H1 (cell line): ENCODE data around the gene RNF10. TPM values are rescaled to one million over a fixed set of nuclear protein-coding genes. Genes with fewer than 3 reads are reported as not detected.

ENCODE experiments used
- CTCF ChIA-PET: fragments of 300-600 bp; sonication (Branson Sonifier 250); formaldehyde crosslinking; loops from one replicate; lab custom pipeline; 2021; ENCODE audit not compliant: partially characterized antibody; lab: Charles Lee
- POLR2A ChIA-PET: fragments of 300-600 bp; sonication (Branson Sonifier 250); formaldehyde crosslinking; loops from one replicate; lab custom pipeline; 2021; ENCODE audit warnings: inconsistent platforms; ENCODE audit not compliant: partially characterized antibody; lab: Charles Lee
- DNase-seq, 2 experiments: peaks; one replicate each; pipeline versions ENCODE4 v3.0.0 to v3.0.0-alpha.2; 2010 to 2022; ENCODE audit warnings: low spot score in 2 of 2, low read depth in 1 of 2, mixed read lengths in 1 of 2
- FAIRE-seq: peaks from 2 replicates; lab custom pipeline; 2011; peaks lifted over from hg19 to GRCh38; lab: Jason Lieb, UNC
- H2AFZ ChIP-seq: 2 replicates; pipeline ENCODE4 v1.8.1; 2012; ENCODE audit warnings: low read length, inconsistent platforms
- H2AK5ac ChIP-seq: 2 replicates; pipeline ENCODE4 v1.6.1; 2013; ENCODE audit warnings: low read depth, low read length
- H2BK120ac ChIP-seq: replicated peaks from 2 replicates; pipeline ENCODE3; 2013; ENCODE audit warnings: low read depth, low read length, inconsistent platforms
- H2BK12ac ChIP-seq: 2 replicates; pipeline ENCODE4 v1.6.1; 2013; ENCODE audit warnings: low read depth, low read length
- H2BK15ac ChIP-seq: 2 replicates; pipeline ENCODE4 v1.6.1; 2013; ENCODE audit warnings: low read length
- H2BK20ac ChIP-seq: 2 replicates; pipeline ENCODE4 v1.6.1; 2013; ENCODE audit warnings: low read length
- H2BK5ac ChIP-seq: 2 replicates; pipeline ENCODE4 v1.6.1; 2013; ENCODE audit warnings: low read depth, low read length
- H3K14ac ChIP-seq: 2 replicates; pipeline ENCODE4 v1.6.1; 2013; ENCODE audit warnings: inconsistent platforms; ENCODE audit not compliant: insufficient read length
- H3K18ac ChIP-seq: 2 replicates; pipeline ENCODE4 v1.6.1; 2013; ENCODE audit warnings: low read length; ENCODE audit errors: extremely low read depth
- H3K23ac ChIP-seq: 2 replicates; pipeline ENCODE4 v1.6.1; 2013; ENCODE audit warnings: inconsistent platforms; ENCODE audit not compliant: insufficient read length
- H3K23me2 ChIP-seq: 2 replicates; pipeline ENCODE4 v1.6.1; 2013; ENCODE audit warnings: low read depth, low read length
- H3K27ac ChIP-seq: 2 replicates; pipeline ENCODE4 v1.6.1; 2011; ENCODE audit warnings: low read depth, low read length, inconsistent platforms
- H3K27me3 ChIP-seq, 4 experiments: replicated peaks in 1 of 4; 1 replicate in 1 of 4; 2 replicates in 3 of 4; pipeline versions ENCODE4 v1.6.1 to v1.8.1; 2011 to 2013; ENCODE audit warnings: low read length in 3 of 4, mild to moderate bottlenecking in 3 of 4, inconsistent platforms in 2 of 4, mixed read lengths in 2 of 4, moderate library complexity in 1 of 4; ENCODE audit not compliant: control insufficient read depth in 3 of 4, insufficient read depth in 3 of 4; ENCODE audit errors: extremely low read depth in 1 of 4
- H3K36me3 ChIP-seq, 4 experiments: 2 replicates each; pipeline versions ENCODE4 v1.6.1 to v1.8.1; 2011 to 2013; ENCODE audit warnings: mild to moderate bottlenecking in 4 of 4, low read length in 3 of 4, moderate library complexity in 2 of 4, control low read depth in 1 of 4, inconsistent platforms in 1 of 4; ENCODE audit not compliant: insufficient read depth in 4 of 4, control insufficient read depth in 2 of 4
- H3K4ac ChIP-seq: replicated peaks from 2 replicates; pipeline ENCODE3; 2013; ENCODE audit warnings: low read length, low read depth, mixed read lengths, inconsistent platforms; ENCODE audit not compliant: insufficient read length
- H3K4me1 ChIP-seq, 4 experiments: replicated peaks in 1 of 4; 1 replicate in 1 of 4; 2 replicates in 3 of 4; pipeline versions ENCODE4 v1.6.1 to v1.8.1; 2011 to 2013; ENCODE audit warnings: low read length in 3 of 4, inconsistent platforms in 2 of 4, mixed read lengths in 1 of 4; ENCODE audit not compliant: insufficient read depth in 4 of 4, control insufficient read depth in 3 of 4
- H3K4me2 ChIP-seq, 2 experiments: 2 replicates each; pipeline versions ENCODE4 v1.6.1 to v1.8.1; 2011 to 2013; ENCODE audit warnings: low read depth in 2 of 2, low read length in 2 of 2, control low read depth in 1 of 2, inconsistent platforms in 1 of 2, mild to moderate bottlenecking in 1 of 2; ENCODE audit not compliant: insufficient read depth in 1 of 2
- H3K4me3 ChIP-seq, 4 experiments: fragments of 200-600, 300-600 bp in 1 of 4; sonication (generic), shearing (Covaris generic), sonication (Bioruptor Twin) in 1 of 4; 2 replicates each; pipeline versions ENCODE4 v1.5.1 to v1.8.1; 2011 to 2016; ENCODE audit warnings: low read length in 4 of 4, low read depth in 3 of 4, control low read depth in 2 of 4, inconsistent platforms in 2 of 4, mild to moderate bottlenecking in 2 of 4, mixed read lengths in 1 of 4, moderate library complexity in 1 of 4; ENCODE audit not compliant: insufficient read depth in 2 of 4; ENCODE audit errors: extremely low read depth in 1 of 4
- H3K56ac ChIP-seq: replicated peaks from 2 replicates; pipeline ENCODE3; 2013; ENCODE audit warnings: low read depth, mild to moderate bottlenecking, mixed read lengths, low read length, inconsistent platforms; ENCODE audit not compliant: insufficient read length
- H3K79me1 ChIP-seq: 2 replicates; pipeline ENCODE4 v1.6.1; 2013; ENCODE audit warnings: low read depth, low read length, control low read depth
- H3K79me2 ChIP-seq, 2 experiments: 2 replicates each; pipeline versions ENCODE4 v1.6.1 to v1.8.1; 2012 to 2013; ENCODE audit warnings: low read length in 2 of 2, mild to moderate bottlenecking in 2 of 2, inconsistent platforms in 1 of 2; ENCODE audit not compliant: insufficient read depth in 2 of 2, control insufficient read depth in 1 of 2
- H3K9ac ChIP-seq, 4 experiments: replicated peaks in 1 of 4; 1 replicate in 1 of 4; 2 replicates in 3 of 4; pipeline versions ENCODE4 v1.6.1 to v1.8.1; 2011 to 2013; ENCODE audit warnings: low read depth in 3 of 4, low read length in 3 of 4, control low read depth in 2 of 4, mild to moderate bottlenecking in 2 of 4, moderate library complexity in 2 of 4, inconsistent platforms in 1 of 4; ENCODE audit errors: extremely low read depth in 1 of 4
- H3K9me3 ChIP-seq, 2 experiments: 2 replicates each; pipeline versions ENCODE4 v1.6.1 to v1.8.1; 2012 to 2013; ENCODE audit warnings: mild to moderate bottlenecking in 2 of 2, moderate library complexity in 2 of 2, control low read depth in 1 of 2, inconsistent platforms in 1 of 2, low read depth in 1 of 2, low read length in 1 of 2, mixed read lengths in 1 of 2; ENCODE audit not compliant: insufficient read depth in 2 of 2
- H4K20me1 ChIP-seq, 2 experiments: replicated peaks in 1 of 2; 2 replicates each; pipeline versions ENCODE3 to v1.8.1; 2011 to 2013; ENCODE audit warnings: inconsistent platforms in 2 of 2, low read length in 2 of 2, mild to moderate bottlenecking in 1 of 2; ENCODE audit not compliant: insufficient read depth in 2 of 2, control insufficient read depth in 1 of 2
- H4K5ac ChIP-seq: 2 replicates; pipeline ENCODE4 v1.6.1; 2013; ENCODE audit warnings: low read length, low read depth, mixed read lengths, inconsistent platforms; ENCODE audit not compliant: insufficient read length
- H4K8ac ChIP-seq: 2 replicates; pipeline ENCODE4 v1.8.0; 2013; ENCODE audit warnings: mild to moderate bottlenecking, moderate library complexity, low read length, inconsistent platforms; ENCODE audit not compliant: insufficient read depth; ENCODE audit errors: extremely low read depth
- H4K91ac ChIP-seq: replicated peaks from 2 replicates; pipeline ENCODE3; 2013; ENCODE audit warnings: low read length, mixed read lengths, inconsistent platforms; ENCODE audit not compliant: insufficient read length
- ASH2L ChIP-seq: fragments of 200-600, 300-600 bp; sonication (generic); IDR thresholded peaks from one replicate; pipeline ENCODE4 v1.7.1; 2017; ENCODE audit warnings: low read length
- CREB1 ChIP-seq: IDR thresholded peaks from 2 replicates; pipeline ENCODE4 v1.6.1; 2012; ENCODE audit warnings: inconsistent platforms
- HDAC6 ChIP-seq: IDR thresholded peaks from one replicate; pipeline ENCODE4 v1.7.1; 2012; ENCODE audit warnings: low read depth, mild to moderate bottlenecking, inconsistent platforms, low read length, moderate library complexity
- NRF1 ChIP-seq: IDR thresholded peaks from 2 replicates; pipeline ENCODE4 v1.6.1; 2011; ENCODE audit warnings: mild to moderate bottlenecking, low read depth, low read length, improper control_type of control experiment
- POLR2A ChIP-seq, 2 experiments: IDR thresholded peaks; 1 replicate in 1 of 2; 2 replicates in 1 of 2; pipeline ENCODE4 v1.6.1; 2011; ENCODE audit warnings: low read depth in 2 of 2, low read length in 2 of 2, mild to moderate bottlenecking in 2 of 2; ENCODE audit errors: control extremely low read depth in 1 of 2
- RAD21 ChIP-seq, 2 experiments: IDR thresholded peaks in 1 of 2; conservative IDR thresholded peaks in 1 of 2; 2 replicates each; pipeline ENCODE4 v1.6.1; 2011; ENCODE audit warnings: low read depth in 2 of 2, low read length in 2 of 2, improper control_type of control experiment in 1 of 2, inconsistent platforms in 1 of 2, mild to moderate bottlenecking in 1 of 2, moderate library complexity in 1 of 2
- SAP30 ChIP-seq: fragments of 300-600 bp; sonication (generic); IDR thresholded peaks from 2 replicates; pipeline ENCODE4 v1.7.1; 2012; ENCODE audit warnings: low read length, moderate library complexity, mild to moderate bottlenecking, inconsistent platforms; ENCODE audit not compliant: insufficient read depth, insufficient replicate concordance
- SIX5 ChIP-seq: IDR thresholded peaks from 2 replicates; pipeline ENCODE4 v1.6.1; 2011; ENCODE audit warnings: mild to moderate bottlenecking, low read depth, low read length
- TAF1 ChIP-seq: IDR thresholded peaks from 2 replicates; pipeline ENCODE4 v1.6.1; 2011; ENCODE audit warnings: mild to moderate bottlenecking, low read depth, low read length
- TBP ChIP-seq: IDR thresholded peaks from 2 replicates; pipeline ENCODE4 v1.6.1; 2011; ENCODE audit warnings: low read depth, low read length, improper control_type of control experiment
- YY1 ChIP-seq: IDR thresholded peaks from 2 replicates; pipeline ENCODE4 v1.6.1; 2011; ENCODE audit warnings: low read depth, mild to moderate bottlenecking, low read length
- WGBS, 2 experiments: shearing (Covaris generic) in 1 of 2; methylation state at CpG; one replicate each; pipeline versions ENCODE4 v1.1.6 to v1.1.7; 2013 to 2015; ENCODE audit warnings: low lambda C conversion rate in 2 of 2, mixed read lengths in 2 of 2, inconsistent platforms in 1 of 2, low coverage in 1 of 2, missing lambda C conversion rate in 1 of 2; ENCODE audit not compliant: insufficient replicate concordance in 2 of 2, insufficient coverage in 1 of 2, insufficient read length in 1 of 2; ENCODE audit errors: extremely low coverage in 1 of 2, missing lambda C conversion rate in 1 of 2; 5-methylcytosine and 5-hydroxymethylcytosine counted together
- polyA plus RNA-seq, 7 experiments: library from polyadenylated mRNA; depleted of rRNA in 3 of 7; stranded (reverse) in 5 of 7; unstranded in 2 of 7; fragments of >200 nt in 5 of 7; fragments of 200-250 nt in 2 of 7; gene quantifications; 1 replicate in 5 of 7; 2 replicates in 1 of 7; 4 replicates in 1 of 7; pipeline versions ENCODE4 v1.2.1 to v1.2.3, GENCODE V29; 2011 to 2013; ENCODE audit warnings: missing spikeins in 2 of 7, mixed read lengths in 2 of 7
- total RNA-seq: library from RNA; stranded (reverse); fragmentation: NEBNext Ultra II Directional; extraction: Animal tissue kit (Norgen Biotek cat#: 25700); gene quantifications from 2 replicates; pipeline ENCODE4 v1.2.1, GENCODE V29; 2021

Gene RNF10
- total and polyA plus RNA-seq, 2 of the 8 experiments (the other 6 are each of a cell fraction or from before 2014, with no cell fraction given): 71.6 to 171 TPM

DNA sequence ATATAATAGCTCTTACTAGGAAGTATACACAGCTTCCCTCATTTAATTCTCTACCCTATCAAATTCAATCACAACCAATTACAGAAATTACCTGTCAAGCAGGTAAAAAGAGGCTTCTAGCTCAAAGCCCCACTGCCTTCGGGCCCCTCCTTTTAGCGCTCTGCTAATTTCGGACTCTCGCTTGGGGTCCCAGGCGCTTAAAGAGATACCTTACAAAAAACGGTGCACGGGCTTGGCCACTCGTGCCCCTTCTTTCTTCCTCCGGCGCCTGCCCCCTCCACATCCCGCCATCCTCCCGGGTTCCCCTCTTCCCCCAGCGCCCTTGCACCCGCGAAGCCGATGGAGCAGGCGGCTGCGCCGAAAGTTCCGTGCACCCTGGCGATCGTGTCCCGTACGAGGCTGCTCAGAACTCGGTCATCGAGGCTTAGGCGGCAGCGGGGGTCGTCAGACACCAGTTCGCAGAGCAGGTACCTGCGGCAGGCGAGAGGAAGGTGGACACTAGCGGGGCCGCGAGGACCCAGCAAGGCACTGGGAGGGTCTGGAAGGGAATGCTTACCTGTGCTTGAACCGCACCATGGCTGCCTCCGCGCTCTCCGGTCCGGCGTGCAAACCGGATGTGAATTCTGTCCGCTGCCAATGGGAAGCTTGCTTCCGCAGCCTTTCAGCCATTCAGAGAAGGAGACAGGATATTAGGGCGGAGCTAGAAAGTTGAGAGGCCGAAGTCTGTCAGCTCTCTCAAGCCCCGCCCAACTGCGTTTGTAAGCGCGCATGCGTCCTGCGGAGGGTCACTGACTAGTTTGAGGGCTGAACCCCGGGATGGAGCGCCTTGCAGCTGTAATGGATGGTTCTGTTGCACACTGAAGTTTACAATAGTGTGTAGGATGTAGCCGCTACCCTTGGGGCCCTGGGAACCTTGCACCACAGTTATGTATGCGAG is 46.9 kb downstream of the RNF10 start, which contains the start of gene POP5:
TSS of gene POP5 (minus strand) at position 616 of the 937 bp plus-strand sequence. CDS start at position 576, 40 bp downstream.
- Histone ChIP-seq H3K27ac (peak within 1 kb of the TSS; percentile 70; the same call in 1 of the 2 replicates), H3K79me1 (no peaks in the 10 kb centered on the region), H3K4me3 (peak within 1 kb of the TSS; percentile 86 to 97 (median 87)), H3K14ac (no peak within 1 kb of the TSS), H2BK12ac (peak within 1 kb of the TSS; percentile 85; the same call in 1 of the 2 replicates), H3K18ac (peak within 1 kb of the TSS; percentile 54), H3K36me3 (peaks cover 25 to 38% (median 31%) of the 10 kb centered on the region in 4 experiments), H4K20me1 (peaks cover 0 to 7% of the 10 kb centered on the region in 2 experiments), H4K5ac (peak within 1 kb of the TSS; percentile 34), H4K8ac (peak within 1 kb of the TSS; percentile 64; the same call in 1 of the 2 replicates), H3K9ac (peak within 1 kb of the TSS; percentile 79 to 90 (median 83)), H2BK20ac (no peak within 1 kb of the TSS), H2BK15ac (no peak within 1 kb of the TSS), H3K23me2 (peaks cover 6% of the 10 kb centered on the region), H2BK5ac (peak within 1 kb of the TSS; percentile 66; the same call in 1 of the 2 replicates), H3K4ac (peak within 1 kb of the TSS; percentile 10), H2AFZ (peak within 1 kb of the TSS; percentile 94), H3K56ac (peak within 1 kb of the TSS; percentile 37), H2BK120ac (no peak within 1 kb of the TSS), H3K23ac (no peak within 1 kb of the TSS), H3K27me3 (peaks cover 0 to 2% (median 0%) of the 10 kb centered on the region in 4 experiments; a peak in 1 of 7 replicates), H3K79me2 (peaks cover 0 to 3% of the 10 kb centered on the region in 2 experiments; a peak in 1 of 4 replicates), H4K91ac (no peak within 1 kb of the TSS), H3K9me3 (no peaks in the 10 kb centered on the region), H3K4me2 (peak within 1 kb of the TSS; percentile 78 to 93), H3K4me1 (peaks cover 0 to 3% (median 1%) of the 10 kb centered on the region in 4 experiments; a peak in 4 of 7 replicates), H2AK5ac (no peak within 1 kb of the TSS)
- CTCF ChIA-PET: interaction anchor here (0.6 to 8.3 kb wide), 21 partner anchors 9 to 353 kb away, joined by 3 to 111 read pairs (median 5); partner anchors contain the start of gene ACADS
- 1% methylated on average over 42 of the region's 56 CpGs; no CpG with 5 or more reads in 1 of the 2 experiments for WGBS, 2 experiments
- FAIRE-seq (peak; percentile 91), DNase-seq (peak; percentile 94 to 97)
- POLR2A ChIA-PET: interaction anchor here (0.5 to 2.5 kb wide), 38 partner anchors 9 to 488 kb away, joined by 3 to 20 read pairs (median 4); partner anchors contain the start of genes ACADS, CABP1, DYNLL1 and GATC
- TF ChIP-seq SIX5 (no peak), NRF1 (peak; percentile 58), POLR2A (IDR thresholded peaks at IDR 0.05; ENCODE audit: control extremely low read depth in 1 of 2, low read depth in 2 of 2, low read length in 2 of 2) (peak; percentile 59 to 83), CREB1 (no peak), TAF1 (peak; percentile 95), HDAC6 (no peak), TBP (peak; percentile 90), YY1 (peak; percentile 75; the same call in 1 of the 2 replicates), SAP30 (peak; percentile 87), RAD21 (IDR thresholded peaks at IDR 0.05 in 1 of 2, conservative IDR thresholded peaks at IDR 0.05 in 1 of 2; ENCODE audit: low read depth in 2 of 2, low read length in 2 of 2) (0 out of 4 replicates have a peak, but pooled peaks of 1 of the 2 experiments have one; percentile 4), ASH2L (peak; percentile 81)
